Memory B cell (primary cell): ENCODE data around the gene TBC1D9.
A peak's percentile ranks its signal among the peaks of the same experiment; 100 is the strongest.
"Not testable (repeated sequence)": the region's sequence is repeated elsewhere in the genome, so short reads cannot be mapped to it uniquely, and the experiment has no call there.

Experiments
- ATAC-seq: fragments of 150-1000 bp; cut with Tn5 transposase; 2 replicates; pipeline ENCODE4 v1.10.0; 2021; ENCODE audit warnings: low read depth, mild to moderate bottlenecking, moderate library complexity
- DNase-seq, 2 donors: peaks; one replicate each; pipeline ENCODE4 v3.0.0; 2022; ENCODE audit warnings: low spot score in 2 of 2
- H3K27ac Mint-ChIP-seq: one replicate; pipeline ENCODE4 v1.8.0; 2022; ENCODE audit warnings: mild to moderate bottlenecking, moderate library complexity, mixed read lengths
- H3K27me3 Mint-ChIP-seq: one replicate; pipeline ENCODE4 v1.8.0; 2022; ENCODE audit warnings: mixed read lengths
- H3K36me3 Mint-ChIP-seq: one replicate; pipeline ENCODE4 v1.8.0; 2022; ENCODE audit warnings: mild to moderate bottlenecking, mixed read lengths
- H3K4me1 Mint-ChIP-seq: one replicate; pipeline ENCODE4 v1.8.0; 2022; ENCODE audit warnings: mixed read lengths
- H3K4me3 Mint-ChIP-seq: one replicate; pipeline ENCODE4 v1.8.0; 2022; ENCODE audit warnings: mild to moderate bottlenecking, moderate library complexity, mixed read lengths
- H3K9me3 Mint-ChIP-seq: one replicate; pipeline ENCODE4 v1.8.0; 2022; ENCODE audit warnings: mixed read lengths

Gene TBC1D9

GRCh38 chr4:140774956-140775355 is 18.8 kb upstream of the TBC1D9 start:
- no peak for ATAC-seq
- peaks cover 11% of the 10 kb centered on the region for H3K36me3 Mint-ChIP-seq
- peak overlapping the region; percentile 35 for H3K27ac Mint-ChIP-seq
- no peak overlapping the region for H3K4me3 Mint-ChIP-seq
- peaks cover 17% of the 10 kb centered on the region for H3K4me1 Mint-ChIP-seq
- DNase-seq: no peak
- H3K27me3 Mint-ChIP-seq: no peaks in the 10 kb centered on the region
- peaks cover 2% of the 10 kb centered on the region for H3K9me3 Mint-ChIP-seq

GRCh38 chr4:140774510-140774909 is 18.3 kb upstream of the TBC1D9 start:
- H3K4me3 Mint-ChIP-seq: no peak overlapping the region
- H3K4me1 Mint-ChIP-seq: peaks cover 20% of the 10 kb centered on the region
- ATAC-seq (peak; percentile 54), DNase-seq (no peak)
- H3K27me3 Mint-ChIP-seq: no peaks in the 10 kb centered on the region
- peaks cover 2% of the 10 kb centered on the region for H3K9me3 Mint-ChIP-seq
- peaks cover 11% of the 10 kb centered on the region for H3K36me3 Mint-ChIP-seq
- H3K27ac Mint-ChIP-seq: peak overlapping the region; percentile 35

GRCh38 chr4:140769209-140769608 is 13.0 kb upstream of the TBC1D9 start:
- peaks cover 19% of the 10 kb centered on the region for H3K4me1 Mint-ChIP-seq
- no peaks in the 10 kb centered on the region for H3K27me3 Mint-ChIP-seq
- peaks cover 9% of the 10 kb centered on the region for H3K36me3 Mint-ChIP-seq
- ATAC-seq (peak; percentile 43), DNase-seq (no peak)
- no peaks in the 10 kb centered on the region for H3K9me3 Mint-ChIP-seq
- no peak overlapping the region for H3K4me3 Mint-ChIP-seq
- H3K27ac Mint-ChIP-seq: no peak overlapping the region

- no peak for DNase-seq
- H3K27ac Mint-ChIP-seq: peak overlapping the region; percentile 53
Measured at GRCh38 chr4:140764785-140765392, 8.7 kb upstream of the TBC1D9 start.

GRCh38 chr4:140762202-140762601 is 6.0 kb upstream of the TBC1D9 start:
- Mint-ChIP-seq H3K27me3 (no peaks in the 10 kb centered on the region), H3K36me3 (peaks cover 4% of the 10 kb centered on the region), H3K4me3 (no peak overlapping the region), H3K4me1 (peaks cover 34% of the 10 kb centered on the region), H3K27ac (peak overlapping the region; percentile 29), H3K9me3 (peaks cover 5% of the 10 kb centered on the region)
- no peak for ATAC-seq
- no peak for DNase-seq

More at GRCh38 chr4:140764785-140765392, 8.7 kb upstream of the TBC1D9 start:
- peaks cover 31% of the 10 kb centered on the region for H3K4me1 Mint-ChIP-seq
- ATAC-seq: no peak
- H3K36me3 Mint-ChIP-seq: peaks cover 2% of the 10 kb centered on the region
- no peaks in the 10 kb centered on the region for H3K27me3 Mint-ChIP-seq
- H3K9me3 Mint-ChIP-seq: peaks cover 5% of the 10 kb centered on the region
- H3K4me3 Mint-ChIP-seq: no peak overlapping the region

GRCh38 chr4:140757232-140757630 is 1.0 kb upstream of the TBC1D9 start:
- no peak for DNase-seq
- H3K4me1 Mint-ChIP-seq: peaks cover 36% of the 10 kb centered on the region
- peak overlapping the region; percentile 90 for H3K4me3 Mint-ChIP-seq

GRCh38 chr4:140755774-140756318 is 339 bp downstream of the TBC1D9 start:
- no peaks in the 10 kb centered on the region for H3K27me3 Mint-ChIP-seq
- H3K4me3 Mint-ChIP-seq: peak overlapping the region; percentile 90
- H3K9me3 Mint-ChIP-seq: peaks cover 1% of the 10 kb centered on the region

More at GRCh38 chr4:140757232-140757630, 1.0 kb upstream of the TBC1D9 start:
- H3K27ac Mint-ChIP-seq: peak overlapping the region; percentile 94
- H3K9me3 Mint-ChIP-seq: peaks cover 3% of the 10 kb centered on the region
- H3K27me3 Mint-ChIP-seq: no peaks in the 10 kb centered on the region
- peaks cover 16% of the 10 kb centered on the region for H3K36me3 Mint-ChIP-seq
- no peak for ATAC-seq

GRCh38 chr4:140754918-140755773 is 1.0 kb downstream of the TBC1D9 start:
- Mint-ChIP-seq H3K27me3 (no peaks in the 10 kb centered on the region), H3K27ac (peak overlapping the region; percentile 94), H3K9me3 (peaks cover under 1% of the 10 kb centered on the region), H3K36me3 (peaks cover 23% of the 10 kb centered on the region), H3K4me3 (peak overlapping the region; percentile 90), H3K4me1 (peaks cover 39% of the 10 kb centered on the region)
- DNase-seq: no peak
- ATAC-seq: no peak

More at GRCh38 chr4:140755774-140756318, 339 bp downstream of the TBC1D9 start:
- H3K4me1 Mint-ChIP-seq: peaks cover 40% of the 10 kb centered on the region
- DNase-seq (peak in 1 of 2 donors; percentile 52), ATAC-seq (peak; percentile 59)
- peak overlapping the region; percentile 94 for H3K27ac Mint-ChIP-seq
- H3K36me3 Mint-ChIP-seq: peaks cover 23% of the 10 kb centered on the region

GRCh38 chr4:140753329-140753728 is 2.9 kb downstream of the TBC1D9 start:
- H3K9me3 Mint-ChIP-seq: peaks cover 2% of the 10 kb centered on the region
- DNase-seq: no peak
- peak overlapping the region; percentile 67 for H3K27ac Mint-ChIP-seq
- ATAC-seq: no peak
- H3K4me3 Mint-ChIP-seq: peak overlapping the region; percentile 79
- H3K27me3 Mint-ChIP-seq: no peaks in the 10 kb centered on the region
- peaks cover 26% of the 10 kb centered on the region for H3K36me3 Mint-ChIP-seq
- peaks cover 39% of the 10 kb centered on the region for H3K4me1 Mint-ChIP-seq

- Mint-ChIP-seq H3K36me3 (peaks cover 30% of the 10 kb centered on the region), H3K4me3 (peak overlapping the region; percentile 79), H3K4me1 (peaks cover 35% of the 10 kb centered on the region), H3K9me3 (peaks cover 4% of the 10 kb centered on the region), H3K27ac (peak overlapping the region; percentile 67), H3K27me3 (no peaks in the 10 kb centered on the region)
- no peak for DNase-seq
- ATAC-seq: no peak
Measured at GRCh38 chr4:140752291-140753068, 3.7 kb downstream of the TBC1D9 start.

GRCh38 chr4:140750470-140750869 is 5.7 kb downstream of the TBC1D9 start:
- Mint-ChIP-seq H3K27ac (peak overlapping the region; percentile 67), H3K4me3 (peak overlapping the region; percentile 79), H3K9me3 (peaks cover 6% of the 10 kb centered on the region), H3K36me3 (peaks cover 36% of the 10 kb centered on the region), H3K4me1 (peaks cover 44% of the 10 kb centered on the region), H3K27me3 (no peaks in the 10 kb centered on the region)
- ATAC-seq (no peak), DNase-seq (no peak)

GRCh38 chr4:140748171-140748570 is 8.0 kb downstream of the TBC1D9 start:
- Mint-ChIP-seq H3K4me1 (peaks cover 51% of the 10 kb centered on the region), H3K9me3 (peaks cover 6% of the 10 kb centered on the region), H3K4me3 (peak overlapping the region; percentile 18), H3K27ac (peak overlapping the region; percentile 46), H3K36me3 (peaks cover 29% of the 10 kb centered on the region), H3K27me3 (no peaks in the 10 kb centered on the region)
- ATAC-seq (no peak), DNase-seq (no peak)

GRCh38 chr4:140746546-140746945 is 9.6 kb downstream of the TBC1D9 start:
- H3K27ac Mint-ChIP-seq: peak overlapping the region; percentile 99

More at GRCh38 chr4:140746546-140746945, 9.6 kb downstream of the TBC1D9 start:
- not testable (repeated sequence) for ATAC-seq, H3K9me3 Mint-ChIP-seq, DNase-seq, H3K4me3 Mint-ChIP-seq, H3K27me3 Mint-ChIP-seq
- Mint-ChIP-seq H3K4me1 (peaks cover 51% of the 10 kb centered on the region), H3K36me3 (peaks cover 21% of the 10 kb centered on the region)
